Natural killer cell (primary cell): ENCODE results near the gene DUSP22. TPM values are rescaled to one million over a fixed set of nuclear protein-coding genes. Genes with fewer than 3 reads are reported as not detected.

ENCODE experiments used
- ATAC-seq, 3 donors: fragments of 150-1000 bp in 2 of 3; fragments of 200-7000 bp in 1 of 3; cut with Tn5 transposase; 1 replicate in 1 of 3; 2 replicates in 2 of 3; pipeline ENCODE4 v1.10.0; 2021; ENCODE audit warnings: mild to moderate bottlenecking in 2 of 3, moderate library complexity in 2 of 3
- DNase-seq, 2 donors: peaks; one replicate each; pipeline versions ENCODE4 v3.0.0 to v3.0.0-alpha.2; 2013 to 2021; ENCODE audit warnings: mixed read lengths in 1 of 2
- H3K27ac ChIP-seq: one replicate; pipeline ENCODE4 v1.5.1; 2013; ENCODE audit warnings: mild to moderate bottlenecking, low read length
- H3K27me3 ChIP-seq: one replicate; pipeline ENCODE4 v1.6.1; 2013; ENCODE audit warnings: low read length; ENCODE audit not compliant: control insufficient read depth, insufficient read depth
- H3K36me3 ChIP-seq: one replicate; pipeline ENCODE4 v1.6.1; 2013; ENCODE audit warnings: low read length; ENCODE audit not compliant: control insufficient read depth, insufficient read depth
- H3K4me1 ChIP-seq: one replicate; pipeline ENCODE4 v1.6.1; 2013; ENCODE audit warnings: low read length; ENCODE audit not compliant: control insufficient read depth, insufficient read depth
- H3K4me3 ChIP-seq: one replicate; pipeline ENCODE4 v1.5.1; 2013; ENCODE audit warnings: low read length
- H3K9me3 ChIP-seq: one replicate; pipeline ENCODE4 v1.6.1; 2013; ENCODE audit warnings: low read length; ENCODE audit not compliant: control insufficient read depth, insufficient read depth
- H3K27ac Mint-ChIP-seq, 2 donors: one replicate each; pipeline ENCODE4 v1.8.0; 2022; ENCODE audit warnings: mild to moderate bottlenecking in 2 of 2, mixed read lengths in 2 of 2, moderate library complexity in 1 of 2
- H3K27me3 Mint-ChIP-seq, 2 donors: one replicate each; pipeline ENCODE4 v1.8.0; 2022; ENCODE audit warnings: low read depth in 2 of 2, mixed read lengths in 2 of 2
- H3K36me3 Mint-ChIP-seq: one replicate; pipeline ENCODE4 v1.8.0; 2022; ENCODE audit warnings: mixed read lengths
- H3K4me1 Mint-ChIP-seq, 2 donors: one replicate each; pipeline ENCODE4 v1.8.0; 2022; ENCODE audit warnings: mixed read lengths in 2 of 2
- H3K4me3 Mint-ChIP-seq: one replicate; pipeline ENCODE4 v1.8.0; 2022; ENCODE audit warnings: mild to moderate bottlenecking, moderate library complexity, mixed read lengths
- H3K9me3 Mint-ChIP-seq, 2 donors: one replicate each; pipeline ENCODE4 v1.8.0; 2022; ENCODE audit warnings: mixed read lengths in 2 of 2
- CTCF ChIP-seq: fragments of 200-600 bp; IDR thresholded peaks from one replicate; pipeline ENCODE4 v1.8.0; 2022; ENCODE audit warnings: antibody characterized with exemption
- WGBS: methylation state at CpG from one replicate; pipeline ENCODE4 v1.1.7; 2013; ENCODE audit warnings: missing lambda C conversion rate; ENCODE audit not compliant: insufficient coverage; 5-methylcytosine and 5-hydroxymethylcytosine counted together
- intact Hi-C: fragments of 100-400 bp; cut with micrococcal nuclease; formaldehyde crosslinking; loops from one replicate; pipeline ENCODE4 v1.14.2; 2022
- total RNA-seq, 4 donors: library from RNA; stranded (reverse); fragments of 120-200 nt in 1 of 4; gene quantifications; one replicate each; pipeline versions ENCODE4 v1.2.3 to v1.2.4, GENCODE V29; 2013 to 2022

The DUSP22 gene
- total RNA-seq, 3 donors from 2014 or later (not counting 1 experiment from before 2014, with no cell fraction given): 50.4 to 61.5 (median 56.6) TPM

DNA sequence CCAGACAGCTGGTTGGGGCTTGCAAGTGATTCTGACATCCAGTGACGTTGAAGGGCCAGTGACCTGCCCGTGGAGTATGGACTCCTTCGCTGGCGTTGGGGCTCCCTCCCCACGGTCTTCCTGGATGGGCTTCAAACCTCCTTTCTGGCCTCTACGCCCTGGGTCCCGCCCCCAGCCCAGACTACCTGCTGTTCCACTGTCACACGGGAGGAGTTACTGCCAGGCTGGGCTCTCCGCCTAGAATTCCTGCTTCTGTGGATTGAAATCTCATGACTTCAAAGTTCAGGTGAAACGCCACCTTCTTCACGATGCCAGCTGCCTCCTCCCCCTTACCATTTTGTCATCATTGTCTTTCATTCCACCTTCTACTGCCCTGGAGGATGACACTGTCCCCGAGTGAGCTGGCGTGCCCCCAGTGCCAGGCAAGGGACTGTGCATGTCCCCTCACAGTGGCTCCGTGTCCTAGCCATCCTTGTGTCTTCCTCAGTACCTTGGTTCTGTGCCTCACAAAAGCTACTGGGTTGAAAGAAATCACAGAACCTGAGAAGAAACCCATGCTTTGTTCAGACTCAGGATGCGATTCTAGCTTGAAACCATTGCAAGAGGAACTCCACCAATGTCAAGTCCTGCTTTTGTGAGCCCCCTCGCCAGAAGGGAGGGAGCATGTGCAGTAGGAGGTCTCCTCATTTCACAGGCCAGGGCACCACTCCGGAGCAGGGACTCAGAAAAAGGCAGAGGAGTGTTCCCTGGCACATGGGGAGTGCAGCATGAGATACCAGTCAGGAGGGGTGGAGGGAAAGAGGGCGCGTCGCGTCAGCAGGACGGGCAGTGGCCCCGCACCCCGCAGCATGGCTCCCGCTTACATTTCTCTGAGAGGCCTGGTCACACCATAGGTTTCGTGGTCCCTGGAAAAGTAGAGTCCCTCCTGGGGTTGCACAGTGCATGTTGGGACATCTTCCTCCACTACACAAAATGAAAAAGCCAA is 88.2 kb downstream of the DUSP22 start:
- WGBS: 91% methylated on average over 26 of the region's 26 CpGs
- no peak overlapping the region for H3K4me3 ChIP-seq
- Mint-ChIP-seq H3K27me3 (peaks cover 25 to 26% of the 10 kb centered on the region in 2 donors), H3K4me1 (peaks cover 25 to 27% of the 10 kb centered on the region in 2 donors), H3K36me3 (no peaks in the 10 kb centered on the region), H3K27ac (no peak overlapping the region), H3K9me3 (no peaks in the 10 kb centered on the region), H3K4me3 (no peak overlapping the region)
- ATAC-seq (no peak), DNase-seq (no peak)
- H3K9me3 ChIP-seq: no peaks in the 10 kb centered on the region
- no peak for TF ChIP-seq CTCF
- no peaks in the 10 kb centered on the region for H3K36me3 ChIP-seq
- no peaks in the 10 kb centered on the region for H3K27me3 ChIP-seq
- intact Hi-C loops: no loop called here
- peaks cover 16% of the 10 kb centered on the region for H3K4me1 ChIP-seq
- H3K27ac ChIP-seq: no peak overlapping the region

DNA sequence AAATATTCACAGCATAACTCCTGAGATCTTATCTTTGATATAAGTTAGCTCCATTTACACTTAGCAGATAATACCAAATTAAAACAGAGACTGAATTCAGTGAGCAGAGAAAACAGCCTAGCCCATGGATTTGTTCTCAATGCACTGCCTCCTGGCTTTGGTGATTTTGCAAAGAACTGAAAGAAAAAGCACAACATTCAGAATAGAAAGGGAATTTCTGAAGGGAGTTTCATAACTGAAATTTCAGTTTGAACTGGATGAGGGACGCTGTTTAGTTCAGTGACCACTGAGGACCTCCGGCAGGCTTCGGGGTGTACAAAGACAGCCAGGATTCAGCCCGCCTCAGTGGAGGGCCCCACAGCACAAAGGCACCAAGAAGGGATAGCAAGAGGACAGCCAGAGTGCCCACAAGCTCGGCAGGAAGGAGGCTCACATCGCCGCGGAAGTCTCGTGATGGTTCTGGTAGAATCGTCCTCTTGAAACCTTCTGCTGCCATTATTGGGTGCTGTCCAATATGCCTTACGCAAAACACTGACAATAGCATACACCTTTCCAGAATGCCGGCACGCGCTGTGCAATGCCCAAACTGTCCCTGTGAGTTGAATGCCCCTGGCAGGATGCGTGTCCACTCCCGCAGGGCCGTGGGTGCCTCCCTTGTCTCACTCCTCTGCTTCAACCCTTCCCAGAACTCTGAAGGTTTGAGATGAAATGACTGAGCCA is 89.6 kb downstream of the DUSP22 start:
- ATAC-seq (no peak), DNase-seq (no peak)
- no peak for TF ChIP-seq CTCF
- Histone ChIP-seq H3K4me1 (peaks cover 16% of the 10 kb centered on the region), H3K27ac (no peak overlapping the region), H3K27me3 (no peaks in the 10 kb centered on the region), H3K9me3 (no peaks in the 10 kb centered on the region), H3K4me3 (no peak overlapping the region), H3K36me3 (no peaks in the 10 kb centered on the region)
- H3K4me3 Mint-ChIP-seq: no peak overlapping the region
- no peaks in the 10 kb centered on the region for H3K36me3 Mint-ChIP-seq
- 88% methylated on average over 17 of the region's 17 CpGs for WGBS
- no peak overlapping the region for H3K27ac Mint-ChIP-seq
- peaks cover 23 to 26% of the 10 kb centered on the region in 2 donors for H3K4me1 Mint-ChIP-seq
- H3K27me3 Mint-ChIP-seq: peaks cover 25 to 26% of the 10 kb centered on the region in 2 donors
- no peaks in the 10 kb centered on the region for H3K9me3 Mint-ChIP-seq
- intact Hi-C loops: no loop called here

DNA sequence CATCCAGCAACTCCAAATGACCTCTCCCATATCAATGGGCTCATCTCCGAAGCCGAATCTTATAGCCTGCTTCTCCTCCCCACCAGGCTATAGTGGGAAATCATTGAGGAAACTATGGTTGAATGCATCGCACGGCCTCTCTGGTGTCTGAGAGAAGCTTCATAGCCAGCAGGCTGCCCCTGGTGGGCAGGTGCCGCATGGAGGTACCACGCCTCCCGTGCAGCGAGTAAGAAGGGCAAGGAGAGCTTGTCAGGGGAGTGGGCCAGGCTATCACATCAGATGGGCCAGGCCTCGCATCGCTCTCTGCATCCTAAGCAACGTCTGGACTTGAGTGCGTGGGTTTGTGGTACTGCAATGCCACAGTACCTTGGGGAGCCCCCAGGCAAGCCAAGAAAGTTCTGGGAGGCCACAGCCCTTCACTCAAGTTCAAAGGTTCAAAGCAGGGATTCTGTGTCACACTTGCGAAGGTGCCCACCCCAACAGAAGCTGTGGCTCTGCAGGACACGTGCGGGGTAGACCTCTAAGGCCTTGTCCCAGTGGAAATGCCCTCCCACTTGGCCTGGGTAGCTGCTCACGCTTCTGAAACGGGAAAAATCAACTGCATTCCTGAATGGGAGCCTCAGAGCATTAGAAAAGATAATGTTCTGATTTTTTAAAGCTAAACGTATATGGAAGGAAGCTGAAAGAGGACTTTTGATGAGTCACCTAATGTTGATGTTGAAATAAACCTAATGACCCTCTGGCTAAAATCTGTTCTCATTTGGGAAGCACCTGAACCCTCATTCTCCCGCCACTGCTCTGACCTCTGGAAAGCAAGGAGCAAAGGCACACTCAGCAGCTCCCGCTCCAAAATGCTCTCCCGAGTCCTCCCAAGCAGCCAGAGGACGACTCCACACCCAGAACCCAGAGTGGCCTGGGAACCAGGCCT is 90.9 kb downstream of the DUSP22 start:
- Histone ChIP-seq H3K27me3 (no peaks in the 10 kb centered on the region), H3K4me1 (peaks cover 16% of the 10 kb centered on the region), H3K27ac (no peak overlapping the region), H3K4me3 (no peak overlapping the region), H3K36me3 (no peaks in the 10 kb centered on the region), H3K9me3 (no peaks in the 10 kb centered on the region)
- Mint-ChIP-seq H3K27me3 (peaks cover 31 to 34% of the 10 kb centered on the region in 2 donors), H3K36me3 (no peaks in the 10 kb centered on the region), H3K4me3 (no peak overlapping the region), H3K27ac (no peak overlapping the region), H3K4me1 (peaks cover 20 to 23% of the 10 kb centered on the region in 2 donors), H3K9me3 (no peaks in the 10 kb centered on the region)
- intact Hi-C loops: no loop called here
- DNase-seq (no peak), ATAC-seq (no peak)
- 89% methylated on average over 21 of the region's 22 CpGs for WGBS
- TF ChIP-seq CTCF: no peak
